GM12864 (cell line): ENCODE measurements around the gene NOP10.

Experiments
- DNase-seq: peaks from one replicate; pipeline ENCODE4 v3.0.0-alpha.2; 2011; ENCODE audit warnings: low read depth
- H3K4me3 ChIP-seq: 2 replicates; pipeline ENCODE4 v1.5.1; 2011; ENCODE audit warnings: mild to moderate bottlenecking, low read depth, low read length, control low read depth
- CTCF ChIP-seq: IDR thresholded peaks from 2 replicates; pipeline ENCODE4 v1.5.1; 2011; ENCODE audit warnings: low read depth, mild to moderate bottlenecking, moderate library complexity, low read length, control low read depth, inconsistent platforms; ENCODE audit errors: missing control alignments

NOP10 gene

GRCh38 chr15:34327906-34328305 lies 15.0 kb downstream of the NOP10 start:
- DNase-seq, result no peak
- no peak for TF ChIP-seq CTCF
- H3K4me3 ChIP-seq, result no peak overlapping the region; the same call in 1 of the 2 replicates

GRCh38 chr15:34325368-34325767 lies 17.6 kb downstream of the NOP10 start:
- no peak for TF ChIP-seq CTCF
- H3K4me3 ChIP-seq, result no peak overlapping the region
- DNase-seq, result no peak

GRCh38 chr15:34324933-34325332 lies 18.0 kb downstream of the NOP10 start:
- no peak for DNase-seq
- TF ChIP-seq CTCF, result no peak
- H3K4me3 ChIP-seq, result no peak overlapping the region

GRCh38 chr15:34323217-34323616 lies 19.7 kb downstream of the NOP10 start:
- no peak for TF ChIP-seq CTCF

GRCh38 chr15:34318277-34319079 lies 24.5 kb downstream of the NOP10 start:
- no peak for DNase-seq
- peak overlapping the region; percentile 46 for H3K4me3 ChIP-seq
- TF ChIP-seq CTCF, result no peak

More at GRCh38 chr15:34323217-34323616, 19.7 kb downstream of the NOP10 start:
- H3K4me3 ChIP-seq, result no peak overlapping the region
- no peak for DNase-seq

- H3K4me3 ChIP-seq, result no peak overlapping the region
- TF ChIP-seq CTCF, result no peak
Measured at GRCh38 chr15:34314491-34315490, 28.1 kb downstream of the NOP10 start.

More at GRCh38 chr15:34314491-34315490, 28.1 kb downstream of the NOP10 start:
- no peak for DNase-seq
